ENCODE measurements around the gene BRMS1. TPM values are rescaled to one million over a fixed set of nuclear protein-coding genes. Genes with fewer than 3 reads are reported as not detected.
A peak's percentile ranks its signal among the peaks of the same experiment; 100 is the strongest.
"Not testable (repeated sequence)": the region's sequence is repeated elsewhere in the genome, so short reads cannot be mapped to it uniquely, and the experiment has no call there.

Gene BRMS1
- total RNA-seq, 3 donors from 2014 or later (not counting 1 experiment from before 2014, with no cell fraction given): 48.1 to 55.6 (median 48.2) TPM

- Histone ChIP-seq H3K36me3 (ENCODE audit: control insufficient read depth, insufficient read depth, low read length) (no peaks in the 10 kb centered on the region), H3K4me3 (ENCODE audit: low read length) (no peak overlapping the region), H3K9me3 (ENCODE audit: control insufficient read depth, insufficient read depth, low read length) (no peaks in the 10 kb centered on the region), H3K4me1 (ENCODE audit: control insufficient read depth, insufficient read depth, low read length) (no peaks in the 10 kb centered on the region), H3K27me3 (ENCODE audit: control insufficient read depth, insufficient read depth, low read length) (no peaks in the 10 kb centered on the region), H3K27ac (ENCODE audit: low read length) (no peak overlapping the region)
- intact Hi-C loops (cut with micrococcal nuclease): no loop called here
- WGBS (ENCODE audit: insufficient coverage): 96% methylated on average over 15 of the region's 15 CpGs
- DNase-seq (no peak), ATAC-seq (no peak)
- H3K4me1 Mint-ChIP-seq: no peaks in the 10 kb centered on the region
- H3K27me3 Mint-ChIP-seq (ENCODE audit: low read depth in 2 of 2): no peaks in the 10 kb centered on the region
- no peaks in the 10 kb centered on the region for H3K36me3 Mint-ChIP-seq
- H3K4me3 Mint-ChIP-seq: no peak overlapping the region
- no peak overlapping the region for H3K27ac Mint-ChIP-seq
- no peaks in the 10 kb centered on the region for H3K9me3 Mint-ChIP-seq
- no peak for TF ChIP-seq CTCF (IDR thresholded peaks at IDR 0.05)
Measured at GRCh38 chr11:66360406-66361073, 15.6 kb upstream of the BRMS1 start.

DNA sequence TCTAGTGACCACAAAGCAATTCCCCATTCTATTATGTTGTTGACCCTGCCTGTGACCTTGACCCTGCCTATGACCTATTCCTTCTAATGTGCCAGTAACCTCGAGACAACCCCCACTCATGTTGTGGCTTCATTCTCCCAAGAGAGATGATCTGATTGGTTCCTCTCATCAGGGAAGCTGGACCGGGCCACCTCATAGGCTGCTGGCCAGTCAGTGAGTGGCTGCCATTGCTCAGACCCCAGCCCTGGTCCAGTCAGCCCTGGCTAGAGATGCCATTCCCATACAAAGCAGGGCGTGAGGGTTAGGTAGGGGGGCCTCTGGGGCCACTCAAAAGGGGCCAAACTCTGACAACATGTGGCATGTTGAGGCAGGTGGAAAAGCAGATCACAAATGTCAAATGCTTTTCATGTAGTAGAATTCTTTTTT, 14.8 kb upstream of the BRMS1 start:
- Histone ChIP-seq H3K9me3 (ENCODE audit: control insufficient read depth, insufficient read depth, low read length) (no peaks in the 10 kb centered on the region), H3K4me3 (ENCODE audit: low read length) (no peak overlapping the region), H3K27me3 (ENCODE audit: control insufficient read depth, insufficient read depth, low read length) (no peaks in the 10 kb centered on the region), H3K36me3 (ENCODE audit: control insufficient read depth, insufficient read depth, low read length) (no peaks in the 10 kb centered on the region), H3K27ac (ENCODE audit: low read length) (no peak overlapping the region), H3K4me1 (ENCODE audit: control insufficient read depth, insufficient read depth, low read length) (no peaks in the 10 kb centered on the region)
- intact Hi-C loops (cut with micrococcal nuclease): no loop called here
- no peaks in the 10 kb centered on the region for H3K36me3 Mint-ChIP-seq
- no peak for ATAC-seq
- no peaks in the 10 kb centered on the region for H3K9me3 Mint-ChIP-seq
- H3K4me3 Mint-ChIP-seq: no peak overlapping the region
- H3K27me3 Mint-ChIP-seq (ENCODE audit: low read depth in 2 of 2): no peaks in the 10 kb centered on the region
- no peak for DNase-seq
- no peaks in the 10 kb centered on the region for H3K4me1 Mint-ChIP-seq
- no peak for TF ChIP-seq CTCF (IDR thresholded peaks at IDR 0.05)
- H3K27ac Mint-ChIP-seq: no peak overlapping the region
- WGBS (ENCODE audit: insufficient coverage): 76% methylated on average over 3 of the region's 3 CpGs

GRCh38 chr11:66350560-66351235, 5.8 kb upstream of the BRMS1 start:
- H3K27ac Mint-ChIP-seq; ATAC-seq; H3K9me3 Mint-ChIP-seq; H3K9me3 ChIP-seq (ENCODE audit: control insufficient read depth, insufficient read depth, low read length); H3K27me3 Mint-ChIP-seq (ENCODE audit: low read depth in 2 of 2); H3K27ac ChIP-seq (ENCODE audit: low read length); H3K4me3 ChIP-seq (ENCODE audit: low read length); H3K4me3 Mint-ChIP-seq; H3K36me3 Mint-ChIP-seq; DNase-seq; intact Hi-C loops (cut with micrococcal nuclease); H3K27me3 ChIP-seq (ENCODE audit: control insufficient read depth, insufficient read depth, low read length); H3K36me3 ChIP-seq (ENCODE audit: control insufficient read depth, insufficient read depth, low read length): not testable (repeated sequence)
- H3K4me1 ChIP-seq (ENCODE audit: control insufficient read depth, insufficient read depth, low read length): peaks cover 24% of the 10 kb centered on the region
- 84% methylated on average over 5 of the region's 8 CpGs for WGBS (ENCODE audit: insufficient coverage)
- peaks cover 5 to 10% of the 10 kb centered on the region in 2 donors for H3K4me1 Mint-ChIP-seq

DNA sequence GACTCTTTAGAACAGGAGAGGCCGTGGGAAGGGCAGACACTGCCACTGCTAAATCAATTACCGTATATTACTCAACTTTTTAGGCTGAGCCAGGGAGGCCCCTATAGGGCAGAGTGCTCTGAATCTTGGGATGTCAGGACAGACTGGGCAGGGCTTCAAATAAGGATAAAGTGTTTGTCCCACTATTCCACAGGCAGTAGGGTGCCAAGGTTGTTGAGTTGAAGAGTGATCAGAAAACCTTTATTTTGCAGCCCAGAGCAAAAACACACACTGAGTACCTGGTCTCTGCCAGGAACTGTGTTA, 4.1 kb upstream of the BRMS1 start:
- peak overlapping the region; percentile 93 for H3K4me3 Mint-ChIP-seq
- no peaks in the 10 kb centered on the region for H3K27me3 ChIP-seq (ENCODE audit: control insufficient read depth, insufficient read depth, low read length)
- intact Hi-C loops (cut with micrococcal nuclease): loop anchor here (10.0 kb wide), 1 partner anchor 1264 kb away; the partner anchor contains the start of genes CDCA5 and ZFPL1
- no peaks in the 10 kb centered on the region for H3K36me3 Mint-ChIP-seq
- no peaks in the 10 kb centered on the region for H3K9me3 ChIP-seq (ENCODE audit: control insufficient read depth, insufficient read depth, low read length)
- no peak for TF ChIP-seq CTCF (IDR thresholded peaks at IDR 0.05)
- no CpG with 5 or more reads among the region's 2 CpGs for WGBS (ENCODE audit: insufficient coverage)
- no peaks in the 10 kb centered on the region for H3K9me3 Mint-ChIP-seq
- H3K4me1 ChIP-seq (ENCODE audit: control insufficient read depth, insufficient read depth, low read length): peaks cover 38% of the 10 kb centered on the region
- no peak overlapping the region for H3K4me3 ChIP-seq (ENCODE audit: low read length)
- peak overlapping the region in 1 of 2 donors; percentile 92 for H3K27ac Mint-ChIP-seq
- peaks cover 20 to 25% of the 10 kb centered on the region in 2 donors for H3K4me1 Mint-ChIP-seq
- peaks cover 0 to 3% of the 10 kb centered on the region in 2 donors for H3K27me3 Mint-ChIP-seq (ENCODE audit: low read depth in 2 of 2)
- ATAC-seq (no peak), DNase-seq (peak in 1 of 2 donors; percentile 17)
- H3K27ac ChIP-seq (ENCODE audit: low read length): no peak overlapping the region
- H3K36me3 ChIP-seq (ENCODE audit: control insufficient read depth, insufficient read depth, low read length): no peaks in the 10 kb centered on the region

Data from natural killer cell (primary cell).